HepG2 (cell line): ENCODE results near the gene ZNF101.

Experiments used
- FOXP1 ChIP-seq, 2 experiments: fragments of 450-650 bp in 1 of 2; IDR thresholded peaks; 2 replicates each; pipeline ENCODE4 v1.6.1; 2017 to 2018; ENCODE audit warnings: antibody characterized with exemption in 1 of 2
- HDAC2 ChIP-seq: sonication (generic); formaldehyde crosslinking; IDR thresholded peaks from 2 replicates; pipeline ENCODE4 v1.4.0; 2020; ENCODE audit warnings: missing genetic modification reagents
- HIVEP1 ChIP-seq: sonication (generic); formaldehyde crosslinking; IDR thresholded peaks from 2 replicates; pipeline ENCODE4 v1.4.0; 2020; ENCODE audit warnings: mild to moderate bottlenecking, missing genetic modification reagents
- MAFG ChIP-seq: sonication (generic); formaldehyde crosslinking; IDR thresholded peaks from 2 replicates; pipeline ENCODE4 v1.5.1; 2020; ENCODE audit warnings: mild to moderate bottlenecking, missing genetic modification reagents
- SIN3A ChIP-seq: IDR thresholded peaks from 2 replicates; pipeline ENCODE4 v1.6.1; 2011; ENCODE audit warnings: low read depth, mild to moderate bottlenecking, control low read depth, low read length, borderline replicate concordance
- ZFYVE20 ChIP-seq: sonication (generic); formaldehyde crosslinking; IDR thresholded peaks from 2 replicates; pipeline ENCODE4 v1.8.0; 2023; ENCODE audit warnings: low read depth, mild to moderate bottlenecking, moderate library complexity, missing genetic modification reagents, borderline replicate concordance
- ZNF138 ChIP-seq: sonication (generic); formaldehyde crosslinking; IDR thresholded peaks from 2 replicates; pipeline ENCODE4 v1.5.0; 2020; ENCODE audit warnings: mild to moderate bottlenecking, low read depth, missing genetic modification reagents
- ZNF446 ChIP-seq: sonication (generic); formaldehyde crosslinking; IDR thresholded peaks from 2 replicates; pipeline ENCODE4 v1.5.0; 2020; ENCODE audit warnings: mild to moderate bottlenecking, missing genetic modification reagents
- TF ChIP-seq, protein P1 (sequence below): IDR thresholded peaks from 2 replicates; pipeline ENCODE4 v1.6.1; 2012; ENCODE audit warnings: inconsistent platforms
- TF ChIP-seq, protein P2 (sequence below): IDR thresholded peaks from 2 replicates; pipeline ENCODE4 v1.6.1; 2016; ENCODE audit warnings: control low read depth
- TF ChIP-seq, protein P3 (sequence below): sonication (generic); formaldehyde crosslinking; IDR thresholded peaks from 2 replicates; pipeline ENCODE4 v1.4.0; 2020; ENCODE audit warnings: mild to moderate bottlenecking, missing genetic modification reagents
- TF ChIP-seq, protein P4 (sequence below), 2 experiments: IDR thresholded peaks; 2 replicates each; pipeline ENCODE4 v1.6.1; 2011 to 2012; ENCODE audit warnings: low read length in 2 of 2, borderline replicate concordance in 1 of 2, low read depth in 1 of 2, mild to moderate bottlenecking in 1 of 2, moderate library complexity in 1 of 2
- TF ChIP-seq, protein P5 (sequence below): sonication (generic); formaldehyde crosslinking; IDR thresholded peaks from 2 replicates; pipeline ENCODE4 v1.4.0; 2020; ENCODE audit warnings: missing genetic modification reagents, borderline replicate concordance

DNA sequence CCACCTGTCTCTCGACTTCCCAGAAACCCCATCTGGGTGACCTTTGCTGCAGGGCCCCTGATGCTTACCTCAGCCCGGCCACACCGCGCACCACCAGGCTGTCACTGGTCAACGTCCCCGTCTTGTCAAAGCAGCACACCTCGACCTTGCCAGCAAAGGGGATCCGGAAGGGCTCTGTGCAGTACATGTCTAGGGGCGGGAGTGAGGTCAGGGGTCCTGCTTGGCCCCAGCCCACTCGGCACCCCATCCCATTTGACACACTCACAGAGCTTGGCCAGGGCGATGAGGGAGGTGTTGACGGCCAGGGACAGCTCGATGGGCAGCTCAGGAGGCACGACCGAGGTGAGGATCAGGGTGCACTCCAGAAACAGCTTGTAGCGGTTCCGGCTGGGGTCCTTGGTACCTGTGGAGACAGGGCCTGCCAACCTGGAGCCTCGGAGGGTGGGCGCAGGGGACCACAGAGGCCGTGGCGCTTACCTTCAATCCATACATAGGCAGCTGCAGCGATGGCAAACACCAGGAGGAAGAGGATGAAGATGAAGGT lies 13.5 kb upstream of the ZNF101 start:
- TF ChIP-seq ZFYVE20 (CRISPR knock-in tag) (no peak), MAFG (CRISPR knock-in tag) (no peak), ZNF138 (CRISPR knock-in tag) (no peak), FOXP1 (IDR thresholded peaks at IDR 0.05) (no peak), FOXP1 (CRISPR knock-in tag; IDR thresholded peaks at IDR 0.05) (no peak), ZNF446 (CRISPR knock-in tag) (no peak), SIN3A (no peak), HIVEP1 (CRISPR knock-in tag) (no peak), HDAC2 (no peak)
- TF ChIP-seq, protein P1, sequence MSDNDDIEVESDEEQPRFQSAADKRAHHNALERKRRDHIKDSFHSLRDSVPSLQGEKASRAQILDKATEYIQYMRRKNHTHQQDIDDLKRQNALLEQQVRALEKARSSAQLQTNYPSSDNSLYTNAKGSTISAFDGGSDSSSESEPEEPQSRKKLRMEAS, result no peak
- TF ChIP-seq, protein P2, sequence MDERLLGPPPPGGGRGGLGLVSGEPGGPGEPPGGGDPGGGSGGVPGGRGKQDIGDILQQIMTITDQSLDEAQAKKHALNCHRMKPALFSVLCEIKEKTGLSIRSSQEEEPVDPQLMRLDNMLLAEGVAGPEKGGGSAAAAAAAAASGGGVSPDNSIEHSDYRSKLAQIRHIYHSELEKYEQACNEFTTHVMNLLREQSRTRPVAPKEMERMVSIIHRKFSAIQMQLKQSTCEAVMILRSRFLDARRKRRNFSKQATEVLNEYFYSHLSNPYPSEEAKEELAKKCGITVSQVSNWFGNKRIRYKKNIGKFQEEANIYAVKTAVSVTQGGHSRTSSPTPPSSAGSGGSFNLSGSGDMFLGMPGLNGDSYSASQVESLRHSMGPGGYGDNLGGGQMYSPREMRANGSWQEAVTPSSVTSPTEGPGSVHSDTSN (CRISPR knock-in tag), result no peak
- TF ChIP-seq, protein P3, sequence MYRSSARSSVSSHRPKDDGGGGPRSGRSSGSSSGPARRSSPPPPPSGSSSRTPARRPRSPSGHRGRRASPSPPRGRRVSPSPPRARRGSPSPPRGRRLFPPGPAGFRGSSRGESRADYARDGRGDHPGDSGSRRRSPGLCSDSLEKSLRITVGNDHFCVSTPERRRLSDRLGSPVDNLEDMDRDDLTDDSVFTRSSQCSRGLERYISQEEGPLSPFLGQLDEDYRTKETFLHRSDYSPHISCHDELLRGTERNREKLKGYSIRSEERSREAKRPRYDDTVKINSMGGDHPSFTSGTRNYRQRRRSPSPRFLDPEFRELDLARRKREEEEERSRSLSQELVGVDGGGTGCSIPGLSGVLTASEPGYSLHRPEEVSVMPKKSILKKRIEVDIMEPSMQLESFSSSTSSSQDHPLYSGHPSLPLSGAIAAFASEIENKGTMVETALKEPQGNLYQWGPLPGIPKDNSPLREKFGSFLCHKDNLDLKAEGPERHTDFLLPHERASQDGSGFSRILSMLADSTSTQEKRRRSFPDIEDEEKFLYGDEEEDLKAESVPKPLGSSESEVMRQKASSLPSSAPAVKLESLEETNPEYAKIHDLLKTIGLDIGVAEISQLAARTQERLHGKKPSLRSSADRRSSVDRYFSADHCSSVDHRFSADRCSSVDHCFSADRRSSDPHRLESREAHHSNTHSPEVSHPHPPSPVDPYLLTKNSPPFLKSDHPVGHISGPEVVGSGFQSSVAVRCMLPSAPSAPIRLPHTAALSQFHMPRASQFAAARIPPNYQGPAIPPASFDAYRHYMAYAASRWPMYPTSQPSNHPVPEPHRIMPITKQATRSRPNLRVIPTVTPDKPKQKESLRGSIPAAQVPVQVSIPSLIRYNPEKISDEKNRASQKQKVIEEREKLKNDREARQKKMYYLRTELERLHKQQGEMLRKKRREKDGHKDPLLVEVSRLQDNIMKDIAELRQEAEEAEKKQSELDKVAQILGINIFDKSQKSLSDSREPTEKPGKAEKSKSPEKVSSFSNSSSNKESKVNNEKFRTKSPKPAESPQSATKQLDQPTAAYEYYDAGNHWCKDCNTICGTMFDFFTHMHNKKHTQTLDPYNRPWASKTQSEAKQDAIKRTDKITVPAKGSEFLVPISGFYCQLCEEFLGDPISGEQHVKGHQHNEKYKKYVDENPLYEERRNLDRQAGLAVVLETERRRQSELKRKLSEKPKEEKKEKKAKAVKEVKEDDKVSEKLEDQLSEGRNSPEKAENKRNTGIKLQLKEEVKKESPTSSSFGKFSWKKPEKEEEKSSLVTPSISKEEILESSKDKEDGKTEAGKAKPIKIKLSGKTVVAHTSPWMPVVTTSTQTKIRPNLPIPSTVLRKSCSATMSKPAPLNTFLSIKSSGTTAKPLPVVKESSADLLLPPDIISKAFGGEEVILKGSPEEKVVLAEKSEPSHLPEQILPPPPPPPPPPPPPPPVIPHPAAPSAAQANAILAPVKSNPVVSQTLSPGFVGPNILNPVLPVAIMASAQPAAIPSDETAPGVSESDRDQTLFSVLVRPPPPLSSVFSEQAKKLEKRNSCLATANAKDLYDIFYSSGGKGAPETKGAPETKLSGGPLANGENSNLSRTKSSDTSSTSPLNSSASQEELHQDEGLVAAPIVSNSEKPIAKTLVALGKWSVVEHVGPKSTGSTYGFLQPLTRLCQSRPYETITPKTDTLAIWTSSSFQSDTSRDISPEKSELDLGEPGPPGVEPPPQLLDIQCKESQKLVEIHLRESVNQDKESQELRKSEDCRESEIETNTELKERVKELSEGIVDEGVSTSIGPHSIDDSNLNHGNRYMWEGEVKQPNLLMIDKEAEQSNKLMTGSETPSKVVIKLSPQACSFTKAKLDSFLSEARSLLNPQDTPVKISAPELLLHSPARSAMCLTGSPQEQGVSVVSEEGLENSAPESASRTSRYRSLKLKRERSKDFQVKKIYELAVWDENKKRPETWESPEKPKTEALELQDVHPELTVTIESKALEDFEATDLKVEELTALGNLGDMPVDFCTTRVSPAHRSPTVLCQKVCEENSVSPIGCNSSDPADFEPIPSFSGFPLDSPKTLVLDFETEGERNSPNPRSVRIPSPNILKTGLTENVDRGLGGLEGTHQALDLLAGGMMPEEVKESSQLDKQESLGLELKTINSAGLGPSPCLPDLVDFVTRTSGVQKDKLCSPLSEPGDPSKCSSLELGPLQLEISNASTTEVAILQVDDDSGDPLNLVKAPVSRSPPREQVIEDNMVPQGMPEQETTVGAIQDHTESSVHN (CRISPR knock-in tag), result no peak
- TF ChIP-seq, protein P4, sequence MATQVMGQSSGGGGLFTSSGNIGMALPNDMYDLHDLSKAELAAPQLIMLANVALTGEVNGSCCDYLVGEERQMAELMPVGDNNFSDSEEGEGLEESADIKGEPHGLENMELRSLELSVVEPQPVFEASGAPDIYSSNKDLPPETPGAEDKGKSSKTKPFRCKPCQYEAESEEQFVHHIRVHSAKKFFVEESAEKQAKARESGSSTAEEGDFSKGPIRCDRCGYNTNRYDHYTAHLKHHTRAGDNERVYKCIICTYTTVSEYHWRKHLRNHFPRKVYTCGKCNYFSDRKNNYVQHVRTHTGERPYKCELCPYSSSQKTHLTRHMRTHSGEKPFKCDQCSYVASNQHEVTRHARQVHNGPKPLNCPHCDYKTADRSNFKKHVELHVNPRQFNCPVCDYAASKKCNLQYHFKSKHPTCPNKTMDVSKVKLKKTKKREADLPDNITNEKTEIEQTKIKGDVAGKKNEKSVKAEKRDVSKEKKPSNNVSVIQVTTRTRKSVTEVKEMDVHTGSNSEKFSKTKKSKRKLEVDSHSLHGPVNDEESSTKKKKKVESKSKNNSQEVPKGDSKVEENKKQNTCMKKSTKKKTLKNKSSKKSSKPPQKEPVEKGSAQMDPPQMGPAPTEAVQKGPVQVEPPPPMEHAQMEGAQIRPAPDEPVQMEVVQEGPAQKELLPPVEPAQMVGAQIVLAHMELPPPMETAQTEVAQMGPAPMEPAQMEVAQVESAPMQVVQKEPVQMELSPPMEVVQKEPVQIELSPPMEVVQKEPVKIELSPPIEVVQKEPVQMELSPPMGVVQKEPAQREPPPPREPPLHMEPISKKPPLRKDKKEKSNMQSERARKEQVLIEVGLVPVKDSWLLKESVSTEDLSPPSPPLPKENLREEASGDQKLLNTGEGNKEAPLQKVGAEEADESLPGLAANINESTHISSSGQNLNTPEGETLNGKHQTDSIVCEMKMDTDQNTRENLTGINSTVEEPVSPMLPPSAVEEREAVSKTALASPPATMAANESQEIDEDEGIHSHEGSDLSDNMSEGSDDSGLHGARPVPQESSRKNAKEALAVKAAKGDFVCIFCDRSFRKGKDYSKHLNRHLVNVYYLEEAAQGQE (IDR thresholded peaks at IDR 0.05; ENCODE audit: borderline replicate concordance in 1 of 2, low read depth in 1 of 2, low read length in 2 of 2), result no peak
- TF ChIP-seq, protein P5, sequence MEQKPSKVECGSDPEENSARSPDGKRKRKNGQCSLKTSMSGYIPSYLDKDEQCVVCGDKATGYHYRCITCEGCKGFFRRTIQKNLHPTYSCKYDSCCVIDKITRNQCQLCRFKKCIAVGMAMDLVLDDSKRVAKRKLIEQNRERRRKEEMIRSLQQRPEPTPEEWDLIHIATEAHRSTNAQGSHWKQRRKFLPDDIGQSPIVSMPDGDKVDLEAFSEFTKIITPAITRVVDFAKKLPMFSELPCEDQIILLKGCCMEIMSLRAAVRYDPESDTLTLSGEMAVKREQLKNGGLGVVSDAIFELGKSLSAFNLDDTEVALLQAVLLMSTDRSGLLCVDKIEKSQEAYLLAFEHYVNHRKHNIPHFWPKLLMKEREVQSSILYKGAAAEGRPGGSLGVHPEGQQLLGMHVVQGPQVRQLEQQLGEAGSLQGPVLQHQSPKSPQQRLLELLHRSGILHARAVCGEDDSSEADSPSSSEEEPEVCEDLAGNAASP (CRISPR knock-in tag), result no peak
